MM.1S (cell line): Measurements from ENCODE around the gene RAB11B.

Experiments used
- CTCF ChIP-seq: fragments of 300-600 bp; sonication (generic); IDR thresholded peaks from 2 replicates; pipeline ENCODE4 v1.5.1; 2016; ENCODE audit warnings: antibody characterized with exemption, low read length, mixed read lengths
- EZH2phosphoT487 ChIP-seq: fragments of 300-600 bp; sonication (generic); IDR thresholded peaks from 2 replicates; pipeline ENCODE4 v1.6.1; 2018; ENCODE audit warnings: antibody characterized with exemption, low read length

- TF ChIP-seq EZH2phosphoT487 (no peak), CTCF (no peak)
Measured at GRCh38 chr19:8404391-8405151, 14.4 kb downstream of the RAB11B start.
